NCI-H2081 treated with DMSO at 0.1 percent for 48 hours (cell line): ENCODE results near the gene MARCHF10.
"Not testable (repeated sequence)": the region's sequence is repeated elsewhere in the genome, so short reads cannot be mapped to it uniquely, and the experiment has no call there.

Experiments
- DNase-seq: peaks from one replicate; lab custom pipeline; 2025; lab: John Stamatoyannopoulos, UW

MARCHF10 gene

GRCh38 chr17:62716834-62717588, 91.1 kb downstream of the MARCHF10 start:
- no peak for DNase-seq

DNA sequence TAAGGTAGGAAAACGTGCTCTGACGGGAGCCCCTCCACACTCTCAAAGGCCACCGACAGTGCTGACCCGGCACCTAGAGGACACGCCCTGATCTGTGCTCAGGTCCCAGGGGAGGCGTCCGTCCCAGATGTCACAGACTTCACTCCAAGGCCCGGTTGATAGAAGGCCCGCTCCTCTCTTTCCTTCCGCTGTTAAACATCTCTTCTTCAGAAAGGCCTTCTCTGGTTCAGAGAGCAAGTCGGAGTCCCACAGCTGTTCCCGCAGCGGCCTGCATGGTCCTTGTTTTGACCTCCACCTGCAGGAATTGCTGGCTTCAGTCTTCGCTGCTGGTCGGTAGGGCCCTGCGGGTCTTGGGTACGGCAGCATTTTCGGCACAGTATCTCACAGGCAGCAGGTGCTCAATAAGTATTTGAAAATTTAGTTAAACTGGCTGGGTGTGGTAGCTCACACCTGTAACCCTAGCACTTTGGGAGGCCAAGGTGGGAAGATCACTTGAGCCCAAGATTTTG, 92.2 kb downstream of the MARCHF10 start:
- no peak for DNase-seq

GRCh38 chr17:62714016-62714777, 93.9 kb downstream of the MARCHF10 start:
- DNase-seq, result no peak

DNA sequence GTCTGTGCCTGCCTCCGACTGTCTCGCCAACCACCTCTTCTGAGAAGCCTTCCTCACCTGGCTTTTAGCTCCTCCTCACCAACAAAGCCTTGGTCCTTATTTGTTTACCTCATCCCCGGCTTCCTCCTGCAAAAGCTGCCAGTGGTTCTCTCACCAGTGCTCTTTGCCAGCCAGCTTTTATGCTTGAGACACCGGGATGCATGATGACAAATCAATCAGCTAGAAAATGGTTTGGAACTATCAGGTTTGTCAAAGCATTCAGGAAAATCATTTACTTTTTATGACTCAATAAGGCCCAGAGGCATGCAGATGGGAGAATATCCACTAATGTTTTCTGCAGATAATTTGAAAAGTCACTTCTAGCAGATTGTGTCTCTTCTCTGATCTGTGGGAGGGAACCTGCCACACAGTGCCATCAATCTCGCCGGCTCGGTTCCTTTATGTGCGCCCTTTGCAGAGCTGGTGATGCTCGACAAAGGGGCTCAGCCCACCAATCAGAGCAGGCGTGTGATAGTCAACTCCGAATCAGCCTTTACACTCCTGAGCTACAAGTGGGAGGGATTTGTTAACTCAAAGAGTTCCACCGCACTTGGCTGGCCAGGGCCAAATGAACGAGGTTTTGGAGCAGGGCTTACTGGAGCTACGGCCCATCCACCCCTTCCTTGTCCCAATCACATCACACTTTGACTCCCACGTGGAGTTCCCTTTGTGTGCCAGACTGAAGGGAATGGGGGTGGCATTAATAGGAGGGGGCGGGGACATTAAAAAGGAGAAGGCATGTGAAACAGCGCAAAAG, 94.8 kb downstream of the MARCHF10 start:
- DNase-seq, result no peak

DNA sequence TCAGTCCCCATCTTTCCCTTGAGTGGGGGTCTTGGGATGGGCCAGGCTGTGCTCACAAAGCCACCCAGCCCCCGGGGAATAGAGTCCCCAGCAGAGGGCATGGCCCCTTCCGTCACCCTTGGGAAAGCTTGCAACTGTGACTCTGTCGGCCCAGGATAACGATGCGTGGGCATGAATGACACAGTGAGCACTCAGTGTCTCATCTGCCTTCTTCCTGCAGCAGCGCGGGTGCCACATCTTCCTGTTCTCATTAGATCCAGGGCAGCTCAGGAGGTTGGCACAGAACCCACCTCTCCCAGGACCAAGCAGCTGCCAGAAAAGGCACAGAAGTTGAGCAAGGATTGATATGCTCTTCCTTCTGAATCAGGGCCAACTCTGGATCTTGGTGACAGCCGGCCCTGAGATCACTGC, 95.9 kb downstream of the MARCHF10 start:
- DNase-seq, result no peak

- DNase-seq, result no peak
Measured at GRCh38 chr17:62708587-62708986, 99.5 kb downstream of the MARCHF10 start.

DNA sequence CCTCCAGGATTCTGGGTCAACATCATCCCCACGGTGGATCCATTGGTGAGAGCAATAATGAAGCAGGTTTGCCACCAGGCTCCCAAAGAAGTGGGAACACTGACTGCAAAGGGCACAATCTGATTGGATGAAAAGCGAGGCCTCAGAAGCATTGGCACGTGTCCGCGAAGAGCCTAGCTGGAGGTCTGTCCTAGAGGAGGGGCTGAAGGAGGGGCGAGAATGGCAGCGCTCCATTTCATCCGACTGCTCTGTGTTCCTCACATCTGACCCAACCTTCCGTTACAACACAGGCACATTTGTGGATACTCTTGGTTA, 100.7 kb downstream of the MARCHF10 start:
- DNase-seq, result no peak

GRCh38 chr17:62706598-62707424, 101.3 kb downstream of the MARCHF10 start:
- no peak for DNase-seq

DNA sequence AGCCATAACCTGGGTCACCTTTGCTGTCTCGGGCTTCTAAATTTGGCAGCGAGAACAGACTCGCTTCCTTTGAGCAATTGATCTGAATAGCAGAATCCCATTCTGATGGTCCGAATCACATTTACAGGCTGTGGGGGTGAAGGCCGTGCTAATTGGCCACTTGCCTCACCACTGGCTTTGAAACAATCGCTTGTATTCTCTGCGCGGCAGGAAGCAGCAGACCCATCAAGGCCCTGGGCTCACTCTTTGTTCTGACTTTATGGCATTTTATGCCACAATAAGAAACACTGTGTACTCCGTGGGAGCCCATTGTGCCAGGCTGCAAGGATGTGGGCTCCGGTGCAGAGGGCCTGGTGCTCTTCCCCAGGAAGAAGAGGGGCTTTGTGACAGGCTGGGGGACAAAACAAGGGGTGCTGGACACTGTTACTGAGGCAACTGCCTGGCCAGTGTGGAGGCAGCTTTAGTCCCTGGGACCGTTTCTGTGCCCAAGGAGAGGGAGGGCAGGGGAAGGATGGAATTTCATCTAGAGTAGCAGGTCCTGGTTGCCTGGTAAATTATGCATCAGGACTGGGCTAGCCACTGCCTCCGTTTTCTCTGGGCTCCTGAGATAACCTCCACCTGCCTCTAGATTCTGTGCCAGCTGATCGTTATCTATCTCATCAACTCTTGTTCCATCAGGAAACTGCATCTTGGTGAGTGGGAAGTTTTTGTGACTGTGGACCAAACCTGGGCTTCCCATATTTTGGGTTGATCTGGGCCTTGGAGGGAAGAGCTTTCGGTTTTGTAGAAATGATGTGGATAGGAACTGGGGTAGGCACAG, 102.1 kb downstream of the MARCHF10 start:
- no peak for DNase-seq

DNA sequence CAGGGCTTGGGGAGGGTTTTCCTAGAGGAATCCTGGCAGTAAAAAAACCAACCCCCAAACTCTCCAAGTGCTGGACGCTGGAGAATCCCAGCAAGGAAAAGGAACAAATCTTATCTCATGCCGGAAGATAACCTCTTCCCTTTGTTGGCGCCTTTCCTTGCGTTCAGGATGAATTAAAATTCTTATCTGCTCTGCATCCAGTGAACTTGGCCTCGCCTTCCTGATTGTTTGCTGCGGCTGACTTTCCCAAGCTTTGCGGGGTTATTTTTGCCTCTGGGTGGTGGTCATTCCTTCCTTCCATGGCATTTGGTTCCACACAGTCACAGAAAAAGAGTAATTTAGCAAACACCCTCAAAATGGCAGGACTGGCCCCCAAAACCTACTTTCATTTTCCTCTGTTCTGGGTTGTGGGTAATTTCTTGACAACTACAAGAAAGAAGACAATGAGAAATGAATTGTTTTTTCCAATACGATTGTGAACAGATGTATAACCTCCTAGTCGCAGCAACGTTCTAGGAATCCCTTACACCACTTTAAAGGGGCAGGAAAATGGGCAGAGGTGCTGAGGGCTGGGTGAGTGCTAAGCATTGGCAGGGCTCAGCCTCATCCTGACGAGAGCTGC, 102.8 kb downstream of the MARCHF10 start:
- no peak for DNase-seq

DNA sequence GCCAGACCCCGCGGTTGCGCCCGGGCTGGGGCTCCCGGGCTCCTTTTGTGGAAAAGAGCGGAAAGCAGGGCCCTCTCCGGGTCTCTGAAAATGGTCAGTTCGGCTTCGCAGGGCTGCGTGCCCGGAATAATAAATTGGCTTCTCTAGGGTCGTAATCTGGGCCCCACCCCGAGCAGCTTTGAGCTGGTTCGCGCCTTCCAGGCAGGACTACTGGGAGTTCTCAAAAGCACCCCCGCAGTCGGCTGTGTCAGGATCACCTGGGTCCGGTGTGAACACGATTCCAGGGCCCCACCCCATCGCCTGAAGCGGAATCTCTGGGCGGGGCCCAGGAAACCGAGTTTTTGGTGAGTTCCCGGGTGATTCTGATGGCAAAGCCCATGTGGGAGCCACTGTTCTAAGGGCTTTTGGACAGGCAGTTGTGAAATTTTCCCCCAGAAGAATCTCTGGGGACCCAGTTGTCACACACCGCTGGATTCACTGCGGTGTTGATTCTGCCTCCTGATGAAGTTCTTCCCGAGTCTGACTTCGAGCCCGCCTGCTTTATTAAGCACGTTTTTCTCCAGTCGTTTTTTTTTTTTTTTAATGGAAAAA, 103.6 kb downstream of the MARCHF10 start:
- no peak for DNase-seq

- DNase-seq, result peak; percentile 8
Measured at GRCh38 chr17:62703776-62704380, 104.2 kb downstream of the MARCHF10 start.

- DNase-seq, result no peak
Measured at GRCh38 chr17:62703261-62703775, 104.8 kb downstream of the MARCHF10 start.

- no peak for DNase-seq
Measured at GRCh38 chr17:62702746-62703260, 105.3 kb downstream of the MARCHF10 start.

- DNase-seq, result no peak
Measured at GRCh38 chr17:62701706-62702085, 106.4 kb downstream of the MARCHF10 start.

DNA sequence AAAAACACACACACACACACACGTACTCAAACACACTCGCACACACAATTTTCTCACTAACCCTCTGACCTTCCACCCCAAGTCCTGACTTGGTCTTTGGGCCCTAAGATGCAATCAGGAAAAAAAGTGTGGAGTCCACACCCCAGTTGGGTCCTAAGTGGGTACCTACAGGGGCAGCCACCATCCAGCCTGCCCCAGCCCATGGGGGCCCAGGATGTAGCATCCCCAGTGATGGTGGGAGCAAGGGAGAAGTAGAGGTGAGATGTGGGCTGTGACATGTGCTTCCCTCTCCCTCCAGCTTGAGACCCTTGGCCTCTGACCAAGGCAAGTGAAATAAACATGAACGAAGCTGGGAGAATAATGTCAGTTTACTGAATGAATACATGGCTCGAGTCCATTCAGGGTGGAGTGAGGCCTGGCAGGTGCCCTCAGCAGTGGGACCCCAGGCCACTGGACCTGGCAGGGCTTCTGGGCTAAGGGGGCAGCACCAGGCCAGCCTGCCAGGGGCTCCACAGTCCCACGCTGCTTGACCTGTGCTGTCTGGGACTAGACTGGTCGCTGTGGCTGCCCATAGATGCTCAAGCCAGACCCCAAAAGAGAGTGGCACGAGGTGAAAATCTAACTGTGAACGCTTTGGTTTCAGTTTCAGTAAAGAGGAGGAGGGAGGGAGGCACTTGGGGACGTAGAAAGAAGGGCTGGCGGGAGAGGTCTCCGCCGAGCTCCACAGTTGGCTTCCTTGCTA, 107.0 kb downstream of the MARCHF10 start:
- DNase-seq, result no peak

- DNase-seq, result not testable (repeated sequence)
Measured at GRCh38 chr17:62698459-62698858, 109.7 kb downstream of the MARCHF10 start.

GRCh38 chr17:62696726-62697490, 111.2 kb downstream of the MARCHF10 start:
- no peak for DNase-seq
